ENCODE results near the gene GPR21.

GRCh38 chr9:123026425-123026824 is 7.0 kb upstream of the GPR21 start:
- TF ChIP-seq EZH2 (IDR thresholded peaks at IDR 0.05; ENCODE audit: insufficient read depth, poor library complexity, severe bottlenecking), result no peak
- TF ChIP-seq EZH2phosphoT487 (IDR thresholded peaks at IDR 0.05; ENCODE audit: insufficient read depth, low read depth), result no peak
